Measurements from ENCODE around the gene CEPT1. TPM values are rescaled to one million over a fixed set of nuclear protein-coding genes. Genes with fewer than 3 reads are reported as not detected.

Gene CEPT1
- total RNA-seq, 2 experiments from 2014 or later: 36.0 to 38.6 TPM

DNA sequence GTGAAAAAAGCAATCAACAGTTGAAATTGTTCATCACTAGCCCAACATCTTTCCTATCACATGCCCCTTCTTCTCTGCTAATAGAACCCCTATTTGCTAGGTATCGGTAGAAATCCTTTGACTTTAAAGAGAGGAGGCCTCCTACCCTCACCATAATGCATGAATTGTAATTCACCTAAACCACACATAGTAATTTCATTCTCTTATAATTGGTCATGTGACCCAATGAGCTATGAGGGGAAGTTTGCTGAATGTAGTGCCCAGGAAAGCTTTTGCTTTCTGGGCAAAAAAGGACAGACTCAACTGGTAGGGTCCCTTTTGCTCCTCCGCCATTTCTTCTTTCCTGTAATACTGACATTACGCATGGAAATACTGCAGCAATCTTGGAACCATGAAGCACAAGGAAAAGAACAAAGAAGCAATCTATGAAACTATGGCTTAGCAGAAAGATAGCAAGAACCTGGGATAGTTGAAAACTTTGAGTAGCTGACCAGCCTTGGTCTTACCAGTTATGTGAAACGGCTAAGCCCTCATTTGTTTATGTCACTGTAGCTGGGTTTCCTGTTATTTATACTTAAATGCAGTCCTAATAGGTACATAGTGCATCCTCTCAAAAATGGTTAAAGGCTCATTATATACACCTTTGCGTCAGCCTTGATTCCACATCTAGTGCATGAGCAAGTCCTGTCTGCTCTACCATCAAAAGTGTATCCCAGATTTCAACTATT, 77.3 kb downstream of the CEPT1 start:
- no peaks in the 10 kb centered on the region for H3K27me3 Mint-ChIP-seq
- no peak for ATAC-seq

DNA sequence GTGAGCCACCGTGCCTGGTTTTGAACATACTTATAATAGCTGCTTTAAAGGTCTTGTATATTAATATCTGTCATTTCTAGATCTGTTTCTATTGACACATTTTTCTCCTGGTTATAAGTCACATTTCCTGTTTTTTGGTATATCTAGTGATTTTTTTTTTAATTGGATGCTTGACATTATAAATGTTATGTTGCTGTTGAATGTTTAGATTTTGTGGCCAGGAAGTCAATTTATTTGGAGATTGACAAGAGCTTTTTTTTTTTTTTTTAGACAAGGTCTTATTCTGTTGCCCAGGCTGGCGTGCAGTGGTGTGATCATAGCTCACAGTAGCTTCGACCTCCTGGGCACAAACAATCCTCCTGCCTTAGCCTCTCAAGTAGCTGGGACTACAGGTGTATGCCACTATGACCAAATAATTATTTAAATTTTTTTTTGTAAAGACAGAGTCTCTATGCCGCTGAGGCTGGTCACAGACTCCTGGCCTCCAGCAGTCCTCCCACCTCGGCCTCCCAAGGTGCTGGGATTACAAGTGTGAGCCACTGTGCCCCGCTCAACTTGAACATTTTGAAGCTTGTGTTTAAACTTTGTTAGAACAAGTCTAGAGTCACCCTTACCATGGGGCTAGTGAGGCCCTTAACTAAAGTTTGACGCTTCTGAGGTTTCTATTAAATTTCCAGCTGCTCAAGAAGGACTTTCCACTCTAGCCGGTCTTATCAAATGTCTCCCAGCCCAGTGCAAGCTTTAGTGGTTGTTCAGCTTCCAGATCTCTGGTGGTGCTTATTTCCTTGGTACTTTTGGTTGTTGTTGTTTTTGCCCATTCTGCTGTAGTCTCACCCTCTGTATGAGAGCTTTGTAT, 78.9 kb downstream of the CEPT1 start:
- H3K4me1 Mint-ChIP-seq (ENCODE audit: low read depth): peaks cover 94% of the 10 kb centered on the region
- peak overlapping the region; percentile 48 for H3K4me3 Mint-ChIP-seq
- CTCF ChIA-PET: interaction anchor here (0.7 to 10.3 kb wide), 10 partner anchors 7 to 553 kb away, joined by 3 to 150 read pairs (median 6); partner anchors contain the start of gene DENND2D

More for the DNA sequence above, 77.3 kb downstream of the CEPT1 start:
- DNase-seq: no peak
- intact Hi-C loops (cut with micrococcal nuclease): loop anchor here (5.0 to 10.0 kb wide), 6 partner anchors 230 to 585 kb away; partner anchors contain the start of genes ATP5PB, KCNA3 and WDR77
- ChIA-PET CTCF (interaction anchor here (1.1 to 8.7 kb wide), 5 partner anchors 9 to 508 kb away, joined by 3 to 150 read pairs (median 5); partner anchors contain the start of gene DENND2D), POLR2A (interaction anchor here (0.6 to 10.3 kb wide), 8 partner anchors 17 to 452 kb away, joined by 3 to 245 read pairs (median 8); partner anchors contain the start of gene DENND2D)
- Mint-ChIP-seq H3K9me3 (peaks cover 8% of the 10 kb centered on the region), H3K4me3 (peak overlapping the region; percentile 77), H3K4me1 (ENCODE audit: low read depth) (peaks cover 97% of the 10 kb centered on the region), H3K27ac (peak overlapping the region; percentile 93), H3K36me3 (ENCODE audit: low read depth) (peaks cover 10% of the 10 kb centered on the region)
- TF ChIP-seq, protein P1, sequence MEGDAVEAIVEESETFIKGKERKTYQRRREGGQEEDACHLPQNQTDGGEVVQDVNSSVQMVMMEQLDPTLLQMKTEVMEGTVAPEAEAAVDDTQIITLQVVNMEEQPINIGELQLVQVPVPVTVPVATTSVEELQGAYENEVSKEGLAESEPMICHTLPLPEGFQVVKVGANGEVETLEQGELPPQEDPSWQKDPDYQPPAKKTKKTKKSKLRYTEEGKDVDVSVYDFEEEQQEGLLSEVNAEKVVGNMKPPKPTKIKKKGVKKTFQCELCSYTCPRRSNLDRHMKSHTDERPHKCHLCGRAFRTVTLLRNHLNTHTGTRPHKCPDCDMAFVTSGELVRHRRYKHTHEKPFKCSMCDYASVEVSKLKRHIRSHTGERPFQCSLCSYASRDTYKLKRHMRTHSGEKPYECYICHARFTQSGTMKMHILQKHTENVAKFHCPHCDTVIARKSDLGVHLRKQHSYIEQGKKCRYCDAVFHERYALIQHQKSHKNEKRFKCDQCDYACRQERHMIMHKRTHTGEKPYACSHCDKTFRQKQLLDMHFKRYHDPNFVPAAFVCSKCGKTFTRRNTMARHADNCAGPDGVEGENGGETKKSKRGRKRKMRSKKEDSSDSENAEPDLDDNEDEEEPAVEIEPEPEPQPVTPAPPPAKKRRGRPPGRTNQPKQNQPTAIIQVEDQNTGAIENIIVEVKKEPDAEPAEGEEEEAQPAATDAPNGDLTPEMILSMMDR (IDR thresholded peaks at IDR 0.05): no peak

DNA sequence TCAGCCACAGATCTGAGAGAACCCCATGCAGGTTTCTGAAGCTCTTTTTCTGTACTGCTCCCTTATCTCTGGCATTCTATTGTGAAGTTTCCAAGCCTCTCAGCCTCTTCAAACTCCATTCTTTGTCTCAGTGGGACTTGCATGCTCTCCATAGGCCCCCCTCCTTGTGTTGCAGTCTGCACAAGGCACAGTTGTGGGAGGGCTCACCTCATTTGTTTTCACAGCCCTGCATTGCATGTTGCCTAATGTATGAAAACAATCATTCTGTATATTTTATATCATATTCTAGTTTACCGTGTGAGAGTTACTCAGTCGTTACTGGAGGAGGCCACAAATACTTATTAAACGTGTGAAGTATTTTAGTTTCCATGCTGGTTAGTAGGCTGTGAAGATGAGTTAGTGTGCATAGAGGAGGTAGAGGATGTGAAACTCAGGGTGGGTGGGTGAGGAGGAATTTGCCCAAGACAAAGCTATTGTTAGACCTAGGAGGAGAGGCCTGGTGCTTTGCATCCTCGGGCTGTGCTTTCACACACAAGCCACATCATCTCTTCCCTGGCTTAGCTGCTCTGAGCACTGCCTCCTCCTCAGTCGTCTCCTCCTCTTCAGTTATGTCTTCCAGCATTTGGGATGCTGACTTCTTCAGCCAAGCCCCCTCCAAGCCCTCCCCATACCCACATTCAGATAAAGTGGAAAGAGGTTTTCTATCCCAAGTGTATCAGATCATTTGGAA, 79.7 kb downstream of the CEPT1 start:
- POLR2A ChIA-PET: interaction anchor here (0.9 to 10.3 kb wide), 8 partner anchors 11 to 345 kb away, joined by 3 to 245 read pairs (median 9); partner anchors contain the start of genes DENND2D and WDR77
- H3K4me1 Mint-ChIP-seq (ENCODE audit: low read depth): peaks cover 90% of the 10 kb centered on the region

More for the DNA sequence above, 78.9 kb downstream of the CEPT1 start:
- peaks cover 6% of the 10 kb centered on the region for H3K36me3 Mint-ChIP-seq (ENCODE audit: low read depth)
- intact Hi-C loops (cut with micrococcal nuclease): loop anchor here (5.0 to 10.0 kb wide), 6 partner anchors 228 to 587 kb away; partner anchors contain the start of genes ATP5PB, KCNA3 and WDR77
- H3K9me3 Mint-ChIP-seq: peaks cover 8% of the 10 kb centered on the region
- peak overlapping the region; percentile 93 for H3K27ac Mint-ChIP-seq
- no peaks in the 10 kb centered on the region for H3K27me3 Mint-ChIP-seq
- POLR2A ChIA-PET: interaction anchor here (1.1 to 10.3 kb wide), 6 partner anchors 12 to 230 kb away, joined by 5 to 245 read pairs (median 10); partner anchors contain the start of genes DENND2D and WDR77
- no peak for ATAC-seq
- no peak for DNase-seq
- TF ChIP-seq, protein P1 (IDR thresholded peaks at IDR 0.05): no peak

More for the DNA sequence above, 79.7 kb downstream of the CEPT1 start:
- CTCF ChIA-PET: interaction anchor here (0.8 to 10.3 kb wide), 10 partner anchors 9 to 288 kb away, joined by 3 to 150 read pairs (median 5); partner anchors contain the start of gene DENND2D
- no peaks in the 10 kb centered on the region for H3K27me3 Mint-ChIP-seq
- H3K27ac Mint-ChIP-seq: peak overlapping the region; percentile 93
- H3K9me3 Mint-ChIP-seq: peaks cover 8% of the 10 kb centered on the region
- peaks cover 5% of the 10 kb centered on the region for H3K36me3 Mint-ChIP-seq (ENCODE audit: low read depth)
- ATAC-seq: peak; percentile 38
- DNase-seq: peak; percentile 83
- TF ChIP-seq, protein P1 (IDR thresholded peaks at IDR 0.05): no peak
- peak overlapping the region; percentile 48 for H3K4me3 Mint-ChIP-seq
- intact Hi-C loops (cut with micrococcal nuclease): loop anchor here (5.0 to 10.0 kb wide), 6 partner anchors 228 to 587 kb away; partner anchors contain the start of genes ATP5PB, KCNA3 and WDR77
